Mammary epithelial cell (primary cell): ENCODE measurements around the gene WBP2NL.

Experiments
- EZH2 ChIP-seq: IDR thresholded peaks from 2 replicates; pipeline ENCODE4 v1.6.1; 2012; ENCODE audit warnings: low read length, inconsistent platforms, borderline replicate concordance
- TF ChIP-seq, protein P1 (sequence below), 2 donors: IDR thresholded peaks in 1 of 2; conservative IDR thresholded peaks in 1 of 2; 2 replicates each; pipeline ENCODE4 v1.5.1; 2011 to 2012; ENCODE audit warnings: inconsistent platforms in 2 of 2, low read length in 2 of 2, mild to moderate bottlenecking in 2 of 2, control low read depth in 1 of 2, low read depth in 1 of 2; ENCODE audit not compliant: insufficient read depth in 1 of 2; ENCODE audit errors: extremely low read depth in 1 of 2

DNA sequence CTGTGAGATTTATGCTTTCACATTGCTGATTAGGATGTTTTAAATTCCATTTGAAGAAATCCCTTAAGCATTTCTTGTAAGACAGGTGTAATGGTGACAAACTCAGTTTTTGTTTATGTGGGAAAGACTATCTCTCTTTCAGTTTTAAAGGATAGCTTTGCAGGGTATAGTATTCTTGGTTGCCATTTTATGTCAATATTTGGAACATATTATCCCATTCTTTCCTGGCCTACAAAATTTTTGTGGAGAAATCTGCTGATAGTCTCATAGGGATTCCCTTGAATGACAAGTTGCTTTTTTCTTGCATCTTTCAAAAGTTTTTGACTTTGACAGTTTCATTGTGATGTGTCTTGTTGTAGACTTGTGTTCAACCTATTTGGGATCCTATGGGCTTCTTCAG is 43.2 kb downstream of the WBP2NL start:
- TF ChIP-seq, protein P1, sequence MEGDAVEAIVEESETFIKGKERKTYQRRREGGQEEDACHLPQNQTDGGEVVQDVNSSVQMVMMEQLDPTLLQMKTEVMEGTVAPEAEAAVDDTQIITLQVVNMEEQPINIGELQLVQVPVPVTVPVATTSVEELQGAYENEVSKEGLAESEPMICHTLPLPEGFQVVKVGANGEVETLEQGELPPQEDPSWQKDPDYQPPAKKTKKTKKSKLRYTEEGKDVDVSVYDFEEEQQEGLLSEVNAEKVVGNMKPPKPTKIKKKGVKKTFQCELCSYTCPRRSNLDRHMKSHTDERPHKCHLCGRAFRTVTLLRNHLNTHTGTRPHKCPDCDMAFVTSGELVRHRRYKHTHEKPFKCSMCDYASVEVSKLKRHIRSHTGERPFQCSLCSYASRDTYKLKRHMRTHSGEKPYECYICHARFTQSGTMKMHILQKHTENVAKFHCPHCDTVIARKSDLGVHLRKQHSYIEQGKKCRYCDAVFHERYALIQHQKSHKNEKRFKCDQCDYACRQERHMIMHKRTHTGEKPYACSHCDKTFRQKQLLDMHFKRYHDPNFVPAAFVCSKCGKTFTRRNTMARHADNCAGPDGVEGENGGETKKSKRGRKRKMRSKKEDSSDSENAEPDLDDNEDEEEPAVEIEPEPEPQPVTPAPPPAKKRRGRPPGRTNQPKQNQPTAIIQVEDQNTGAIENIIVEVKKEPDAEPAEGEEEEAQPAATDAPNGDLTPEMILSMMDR (conservative IDR thresholded peaks at IDR 0.05 in 1 of 2, IDR thresholded peaks at IDR 0.05 in 1 of 2; ENCODE audit: extremely low read depth in 1 of 2, insufficient read depth in 1 of 2, low read depth in 1 of 2, low read length in 2 of 2): no peak
- TF ChIP-seq EZH2: no peak
